ENCODE results near the gene MRPL2. TPM values are rescaled to one million over a fixed set of nuclear protein-coding genes. Genes with fewer than 3 reads are reported as not detected.

MRPL2 gene
- polyA plus RNA-seq, 1 donor from 2014 or later = 22.5 TPM

DNA sequence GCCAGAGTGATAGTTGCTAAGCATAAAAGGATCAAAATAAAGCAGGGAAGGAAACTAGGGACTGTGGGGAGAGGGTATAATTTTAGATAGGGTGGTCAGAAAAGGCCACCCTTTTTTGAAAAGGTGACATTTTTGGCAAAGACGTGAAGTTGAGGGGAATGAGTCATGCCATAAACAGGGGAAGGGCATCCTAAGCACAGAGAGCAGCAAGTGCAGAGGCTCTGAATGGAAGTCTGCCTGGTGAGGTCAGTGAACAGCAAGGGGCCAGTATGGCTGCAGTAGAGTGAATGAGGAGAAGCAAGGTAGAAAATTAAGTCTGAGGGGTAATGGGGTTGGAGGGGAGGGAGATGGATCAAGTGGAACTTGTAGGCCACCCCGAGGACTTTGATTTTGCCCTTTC is 2.6 kb upstream of the MRPL2 start:
- Histone ChIP-seq H3K79me2 (replicated peaks; ENCODE audit: insufficient read depth, low read length) (peaks cover 11% of the 10 kb centered on the region), H3F3A (ENCODE audit: insufficient read depth, low read length, poor library complexity, severe bottlenecking) (no peaks in the 10 kb centered on the region), H2AFZ (ENCODE audit: low read depth, low read length) (no peak overlapping the region), H3K27ac (ENCODE audit: low read length) (no peak overlapping the region), H3K9me3 (ENCODE audit: low read length) (no peaks in the 10 kb centered on the region), H3K36me3 (ENCODE audit: insufficient read depth, low read length) (peaks cover 6% of the 10 kb centered on the region), H3K9me2 (ENCODE audit: insufficient read depth, low read length) (no peaks in the 10 kb centered on the region), H4K20me1 (ENCODE audit: insufficient read depth) (no peaks in the 10 kb centered on the region), H3K4me3 (ENCODE audit: low read length) (no peak overlapping the region), H3K9ac (ENCODE audit: low read length) (no peak overlapping the region), H3K4me2 (ENCODE audit: low read length) (no peak overlapping the region), H3K27me3 (ENCODE audit: insufficient read depth, low read depth, low read length) (no peaks in the 10 kb centered on the region)
- TF ChIP-seq EP300 (conservative IDR thresholded peaks at IDR 0.05; ENCODE audit: poor library complexity, severe bottlenecking) (no peak), POLR2AphosphoS5 (IDR thresholded peaks at IDR 0.05) (no peak), SMC3 (conservative IDR thresholded peaks at IDR 0.05; ENCODE audit: poor library complexity) (no peak), RAD21 (conservative IDR thresholded peaks at IDR 0.05) (no peak), EZH2 (IDR thresholded peaks at IDR 0.05; ENCODE audit: borderline replicate concordance, insufficient read depth, low read length, poor library complexity, severe bottlenecking) (no peak), TAF1 (IDR thresholded peaks at IDR 0.05; ENCODE audit: low read depth) (no peak), MXI1 (conservative IDR thresholded peaks at IDR 0.05; ENCODE audit: poor library complexity, severe bottlenecking) (no peak)
- TF ChIP-seq, protein P1, sequence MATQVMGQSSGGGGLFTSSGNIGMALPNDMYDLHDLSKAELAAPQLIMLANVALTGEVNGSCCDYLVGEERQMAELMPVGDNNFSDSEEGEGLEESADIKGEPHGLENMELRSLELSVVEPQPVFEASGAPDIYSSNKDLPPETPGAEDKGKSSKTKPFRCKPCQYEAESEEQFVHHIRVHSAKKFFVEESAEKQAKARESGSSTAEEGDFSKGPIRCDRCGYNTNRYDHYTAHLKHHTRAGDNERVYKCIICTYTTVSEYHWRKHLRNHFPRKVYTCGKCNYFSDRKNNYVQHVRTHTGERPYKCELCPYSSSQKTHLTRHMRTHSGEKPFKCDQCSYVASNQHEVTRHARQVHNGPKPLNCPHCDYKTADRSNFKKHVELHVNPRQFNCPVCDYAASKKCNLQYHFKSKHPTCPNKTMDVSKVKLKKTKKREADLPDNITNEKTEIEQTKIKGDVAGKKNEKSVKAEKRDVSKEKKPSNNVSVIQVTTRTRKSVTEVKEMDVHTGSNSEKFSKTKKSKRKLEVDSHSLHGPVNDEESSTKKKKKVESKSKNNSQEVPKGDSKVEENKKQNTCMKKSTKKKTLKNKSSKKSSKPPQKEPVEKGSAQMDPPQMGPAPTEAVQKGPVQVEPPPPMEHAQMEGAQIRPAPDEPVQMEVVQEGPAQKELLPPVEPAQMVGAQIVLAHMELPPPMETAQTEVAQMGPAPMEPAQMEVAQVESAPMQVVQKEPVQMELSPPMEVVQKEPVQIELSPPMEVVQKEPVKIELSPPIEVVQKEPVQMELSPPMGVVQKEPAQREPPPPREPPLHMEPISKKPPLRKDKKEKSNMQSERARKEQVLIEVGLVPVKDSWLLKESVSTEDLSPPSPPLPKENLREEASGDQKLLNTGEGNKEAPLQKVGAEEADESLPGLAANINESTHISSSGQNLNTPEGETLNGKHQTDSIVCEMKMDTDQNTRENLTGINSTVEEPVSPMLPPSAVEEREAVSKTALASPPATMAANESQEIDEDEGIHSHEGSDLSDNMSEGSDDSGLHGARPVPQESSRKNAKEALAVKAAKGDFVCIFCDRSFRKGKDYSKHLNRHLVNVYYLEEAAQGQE (IDR thresholded peaks at IDR 0.05; ENCODE audit: borderline replicate concordance) = no peak
- TF ChIP-seq, protein P2, sequence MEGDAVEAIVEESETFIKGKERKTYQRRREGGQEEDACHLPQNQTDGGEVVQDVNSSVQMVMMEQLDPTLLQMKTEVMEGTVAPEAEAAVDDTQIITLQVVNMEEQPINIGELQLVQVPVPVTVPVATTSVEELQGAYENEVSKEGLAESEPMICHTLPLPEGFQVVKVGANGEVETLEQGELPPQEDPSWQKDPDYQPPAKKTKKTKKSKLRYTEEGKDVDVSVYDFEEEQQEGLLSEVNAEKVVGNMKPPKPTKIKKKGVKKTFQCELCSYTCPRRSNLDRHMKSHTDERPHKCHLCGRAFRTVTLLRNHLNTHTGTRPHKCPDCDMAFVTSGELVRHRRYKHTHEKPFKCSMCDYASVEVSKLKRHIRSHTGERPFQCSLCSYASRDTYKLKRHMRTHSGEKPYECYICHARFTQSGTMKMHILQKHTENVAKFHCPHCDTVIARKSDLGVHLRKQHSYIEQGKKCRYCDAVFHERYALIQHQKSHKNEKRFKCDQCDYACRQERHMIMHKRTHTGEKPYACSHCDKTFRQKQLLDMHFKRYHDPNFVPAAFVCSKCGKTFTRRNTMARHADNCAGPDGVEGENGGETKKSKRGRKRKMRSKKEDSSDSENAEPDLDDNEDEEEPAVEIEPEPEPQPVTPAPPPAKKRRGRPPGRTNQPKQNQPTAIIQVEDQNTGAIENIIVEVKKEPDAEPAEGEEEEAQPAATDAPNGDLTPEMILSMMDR (IDR thresholded peaks at IDR 0.05; ENCODE audit: poor library complexity, severe bottlenecking) = no peak

DNA sequence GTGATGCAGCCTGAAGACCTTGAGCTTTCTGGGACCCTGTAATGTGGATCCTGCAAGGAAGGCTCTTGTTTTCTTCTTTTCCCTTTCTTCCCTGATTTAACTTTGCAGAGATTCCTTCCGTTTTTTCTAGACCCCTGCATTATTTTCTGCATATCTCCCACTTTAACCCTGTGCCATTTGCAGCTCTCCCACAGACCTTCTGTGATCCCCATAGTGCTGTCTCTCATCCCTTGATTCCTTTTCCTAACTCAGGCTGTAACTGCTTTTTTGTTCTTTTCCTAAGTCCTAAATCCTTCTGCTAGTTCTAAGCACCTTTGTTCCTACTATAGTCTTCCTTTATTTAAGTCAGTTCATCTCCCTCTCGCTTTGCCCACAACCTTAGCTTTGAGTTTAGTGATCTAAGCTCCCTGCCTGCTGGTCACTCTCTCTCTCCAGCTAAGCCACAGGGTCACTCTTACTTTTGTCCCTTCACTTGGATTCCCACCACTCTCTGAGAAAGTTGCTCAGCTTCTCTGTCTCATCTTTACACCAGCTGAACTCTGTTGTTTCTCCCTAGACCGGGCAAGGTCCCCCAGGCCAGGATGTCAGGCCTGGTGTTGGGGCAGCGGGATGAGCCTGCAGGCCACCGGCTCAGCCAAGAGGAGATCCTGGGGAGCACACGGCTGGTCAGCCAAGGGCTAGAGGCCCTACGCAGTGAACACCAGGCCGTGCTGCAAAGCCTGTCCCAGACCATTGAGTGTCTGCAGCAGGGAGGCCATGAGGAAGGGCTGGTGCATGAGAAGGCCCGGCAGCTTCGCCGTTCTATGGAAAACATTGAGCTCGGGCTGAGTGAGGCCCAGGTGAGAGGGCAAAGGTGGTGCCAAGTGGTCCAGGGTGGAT is 1.8 kb upstream of the MRPL2 start:
- Histone ChIP-seq H3K4me3 (ENCODE audit: low read length) (peak overlapping the region; percentile 84), H3K27me3 (ENCODE audit: insufficient read depth, low read depth, low read length) (no peaks in the 10 kb centered on the region), H3K27ac (ENCODE audit: low read length) (peak overlapping the region; percentile 78), H3K9ac (ENCODE audit: low read length) (peak overlapping the region; percentile 86), H2AFZ (ENCODE audit: low read depth, low read length) (no peak overlapping the region), H3K79me2 (replicated peaks; ENCODE audit: insufficient read depth, low read length) (peaks cover 11% of the 10 kb centered on the region), H3F3A (ENCODE audit: insufficient read depth, low read length, poor library complexity, severe bottlenecking) (no peaks in the 10 kb centered on the region), H3K9me2 (ENCODE audit: insufficient read depth, low read length) (no peaks in the 10 kb centered on the region), H3K36me3 (ENCODE audit: insufficient read depth, low read length) (no peaks in the 10 kb centered on the region), H4K20me1 (ENCODE audit: insufficient read depth) (no peaks in the 10 kb centered on the region), H3K4me2 (ENCODE audit: low read length) (peak overlapping the region; percentile 62), H3K9me3 (ENCODE audit: low read length) (no peaks in the 10 kb centered on the region)
- TF ChIP-seq, protein P2 (IDR thresholded peaks at IDR 0.05; ENCODE audit: poor library complexity, severe bottlenecking) = no peak
- TF ChIP-seq EP300 (conservative IDR thresholded peaks at IDR 0.05; ENCODE audit: poor library complexity, severe bottlenecking) (no peak), TAF1 (IDR thresholded peaks at IDR 0.05; ENCODE audit: low read depth) (no peak), SMC3 (conservative IDR thresholded peaks at IDR 0.05; ENCODE audit: poor library complexity) (no peak), POLR2AphosphoS5 (IDR thresholded peaks at IDR 0.05) (no peak), EZH2 (IDR thresholded peaks at IDR 0.05; ENCODE audit: borderline replicate concordance, insufficient read depth, low read length, poor library complexity, severe bottlenecking) (no peak), MXI1 (conservative IDR thresholded peaks at IDR 0.05; ENCODE audit: poor library complexity, severe bottlenecking) (no peak)
- TF ChIP-seq, protein P1 (IDR thresholded peaks at IDR 0.05; ENCODE audit: borderline replicate concordance) = no peak
